ENCODE measurements around the gene TNFAIP8L3.

DNA sequence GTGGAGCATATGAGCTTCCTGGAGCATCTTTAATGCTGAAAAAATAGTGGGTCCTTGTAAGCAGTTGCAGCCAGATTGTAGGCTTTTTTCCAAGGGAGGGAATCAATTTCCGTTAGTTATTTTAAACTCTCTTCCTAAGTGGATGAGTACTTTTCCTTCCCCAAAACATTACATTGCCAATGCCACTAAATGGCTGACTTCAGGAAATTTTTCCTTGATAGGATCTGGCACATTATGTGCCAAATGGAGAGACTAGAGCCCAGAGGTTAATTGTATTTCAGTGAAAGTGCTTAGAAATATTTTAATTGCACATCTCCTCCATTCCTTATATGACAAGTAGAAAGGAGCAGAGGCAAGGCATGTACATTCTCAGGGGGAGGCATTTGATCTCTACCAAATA lies 83.5 kb downstream of the TNFAIP8L3 start:
- TF ChIP-seq, protein P1, sequence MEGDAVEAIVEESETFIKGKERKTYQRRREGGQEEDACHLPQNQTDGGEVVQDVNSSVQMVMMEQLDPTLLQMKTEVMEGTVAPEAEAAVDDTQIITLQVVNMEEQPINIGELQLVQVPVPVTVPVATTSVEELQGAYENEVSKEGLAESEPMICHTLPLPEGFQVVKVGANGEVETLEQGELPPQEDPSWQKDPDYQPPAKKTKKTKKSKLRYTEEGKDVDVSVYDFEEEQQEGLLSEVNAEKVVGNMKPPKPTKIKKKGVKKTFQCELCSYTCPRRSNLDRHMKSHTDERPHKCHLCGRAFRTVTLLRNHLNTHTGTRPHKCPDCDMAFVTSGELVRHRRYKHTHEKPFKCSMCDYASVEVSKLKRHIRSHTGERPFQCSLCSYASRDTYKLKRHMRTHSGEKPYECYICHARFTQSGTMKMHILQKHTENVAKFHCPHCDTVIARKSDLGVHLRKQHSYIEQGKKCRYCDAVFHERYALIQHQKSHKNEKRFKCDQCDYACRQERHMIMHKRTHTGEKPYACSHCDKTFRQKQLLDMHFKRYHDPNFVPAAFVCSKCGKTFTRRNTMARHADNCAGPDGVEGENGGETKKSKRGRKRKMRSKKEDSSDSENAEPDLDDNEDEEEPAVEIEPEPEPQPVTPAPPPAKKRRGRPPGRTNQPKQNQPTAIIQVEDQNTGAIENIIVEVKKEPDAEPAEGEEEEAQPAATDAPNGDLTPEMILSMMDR (IDR thresholded peaks at IDR 0.05), result no peak
- TF ChIP-seq POLR2A (IDR thresholded peaks at IDR 0.05), result no peak

Data from Peyer's patch (tissue), 4 donors.